SU-DHL-6 (cell line): ENCODE data around the gene UNC13B.

Experiments
- CTCF ChIP-seq: fragments of 200-600 bp; sonication (generic); IDR thresholded peaks from one replicate; pipeline ENCODE4 v1.5.1; 2017; ENCODE audit warnings: antibody characterized with exemption, mild to moderate bottlenecking, low read length, moderate library complexity; ENCODE audit not compliant: insufficient read depth, poor library complexity, severe bottlenecking
- EZH2phosphoT487 ChIP-seq: fragments of 200-600 bp; sonication (generic), shearing (Covaris generic); conservative IDR thresholded peaks from 2 replicates; pipeline ENCODE4 v1.6.1; 2018; ENCODE audit warnings: mild to moderate bottlenecking, antibody characterized with exemption, low read length, moderate library complexity, mixed read lengths

GRCh38 chr9:35333551-35333950 is 171.7 kb downstream of the UNC13B start:
- no peak for TF ChIP-seq CTCF
- TF ChIP-seq EZH2phosphoT487, result no peak
